ENCODE data around the gene TOMM70.

Gene TOMM70

DNA sequence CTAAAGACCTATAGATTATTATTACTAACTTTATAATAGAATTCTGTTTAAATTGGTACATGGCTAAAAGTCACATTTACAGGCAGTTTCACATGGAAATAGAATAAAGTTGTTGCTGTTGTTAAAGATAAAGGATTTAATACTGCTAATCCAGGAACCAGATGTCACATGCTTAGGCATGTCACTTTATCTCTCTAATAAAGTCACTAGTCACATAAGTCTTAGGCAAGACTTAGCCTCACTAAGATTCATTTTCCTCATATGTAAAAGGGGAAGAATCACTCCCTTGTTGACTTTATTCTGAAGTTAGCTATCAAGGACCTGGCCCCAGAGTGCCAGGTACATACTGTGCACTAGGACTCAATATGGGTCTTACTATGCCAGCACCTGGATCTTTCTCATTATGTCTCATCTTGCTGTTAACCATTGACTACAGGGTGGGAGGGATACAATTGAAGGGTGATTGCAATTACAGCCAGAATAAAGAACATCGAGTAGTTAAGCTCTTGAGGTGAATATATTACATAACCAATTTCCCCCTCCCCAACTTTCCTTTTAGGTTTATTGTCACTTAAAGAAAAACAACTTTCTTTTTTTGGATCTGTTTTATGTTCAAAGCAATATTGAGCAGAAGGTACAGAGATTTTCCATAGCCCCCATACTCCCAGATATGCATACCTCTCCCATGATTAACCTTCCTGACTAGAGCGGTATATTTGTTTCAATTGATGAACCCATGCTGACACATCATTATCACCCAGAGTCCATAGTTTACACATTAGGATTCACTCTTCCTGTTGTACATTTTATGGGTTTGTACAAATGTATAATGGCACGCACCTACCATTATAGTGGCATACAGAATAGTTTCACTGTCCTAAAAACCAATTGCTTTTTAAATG lies 37.1 kb upstream of the TOMM70 start:
- no peak for DNase-seq (ENCODE audit: insufficient read length, low spot score)
- FAIRE-seq, result no peak
- TF ChIP-seq, protein P1, sequence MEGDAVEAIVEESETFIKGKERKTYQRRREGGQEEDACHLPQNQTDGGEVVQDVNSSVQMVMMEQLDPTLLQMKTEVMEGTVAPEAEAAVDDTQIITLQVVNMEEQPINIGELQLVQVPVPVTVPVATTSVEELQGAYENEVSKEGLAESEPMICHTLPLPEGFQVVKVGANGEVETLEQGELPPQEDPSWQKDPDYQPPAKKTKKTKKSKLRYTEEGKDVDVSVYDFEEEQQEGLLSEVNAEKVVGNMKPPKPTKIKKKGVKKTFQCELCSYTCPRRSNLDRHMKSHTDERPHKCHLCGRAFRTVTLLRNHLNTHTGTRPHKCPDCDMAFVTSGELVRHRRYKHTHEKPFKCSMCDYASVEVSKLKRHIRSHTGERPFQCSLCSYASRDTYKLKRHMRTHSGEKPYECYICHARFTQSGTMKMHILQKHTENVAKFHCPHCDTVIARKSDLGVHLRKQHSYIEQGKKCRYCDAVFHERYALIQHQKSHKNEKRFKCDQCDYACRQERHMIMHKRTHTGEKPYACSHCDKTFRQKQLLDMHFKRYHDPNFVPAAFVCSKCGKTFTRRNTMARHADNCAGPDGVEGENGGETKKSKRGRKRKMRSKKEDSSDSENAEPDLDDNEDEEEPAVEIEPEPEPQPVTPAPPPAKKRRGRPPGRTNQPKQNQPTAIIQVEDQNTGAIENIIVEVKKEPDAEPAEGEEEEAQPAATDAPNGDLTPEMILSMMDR (IDR thresholded peaks at IDR 0.05; ENCODE audit: insufficient read depth, missing control alignments), result no peak

DNA sequence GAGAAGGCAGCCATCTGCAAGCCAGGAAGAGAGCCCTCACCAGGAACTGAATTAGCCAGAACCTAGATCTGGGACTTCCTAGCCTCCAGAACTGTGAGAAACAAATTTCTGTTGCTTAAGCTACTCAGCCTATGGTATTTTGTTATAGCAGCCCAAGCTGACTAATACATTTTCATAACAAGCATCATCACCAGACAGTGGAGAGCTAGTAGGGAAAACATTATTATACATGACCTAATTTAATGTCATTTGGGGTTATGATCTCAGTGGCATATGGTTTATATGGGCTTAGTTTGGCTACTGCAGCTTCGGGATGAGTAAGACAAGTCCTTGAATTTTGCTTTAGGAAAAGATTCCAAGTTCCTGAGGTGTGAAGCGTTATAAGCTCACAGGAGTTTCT lies 36.1 kb upstream of the TOMM70 start:
- TF ChIP-seq, protein P1 (IDR thresholded peaks at IDR 0.05; ENCODE audit: insufficient read depth, missing control alignments), result no peak
- FAIRE-seq (no peak), DNase-seq (ENCODE audit: insufficient read length, low spot score) (no peak)

- DNase-seq (ENCODE audit: insufficient read length, low spot score) (no peak), FAIRE-seq (no peak)
- TF ChIP-seq, protein P1 (IDR thresholded peaks at IDR 0.05; ENCODE audit: insufficient read depth, missing control alignments), result no peak
Measured at GRCh38 chr3:100429187-100429716, 28.4 kb upstream of the TOMM70 start.

DNA sequence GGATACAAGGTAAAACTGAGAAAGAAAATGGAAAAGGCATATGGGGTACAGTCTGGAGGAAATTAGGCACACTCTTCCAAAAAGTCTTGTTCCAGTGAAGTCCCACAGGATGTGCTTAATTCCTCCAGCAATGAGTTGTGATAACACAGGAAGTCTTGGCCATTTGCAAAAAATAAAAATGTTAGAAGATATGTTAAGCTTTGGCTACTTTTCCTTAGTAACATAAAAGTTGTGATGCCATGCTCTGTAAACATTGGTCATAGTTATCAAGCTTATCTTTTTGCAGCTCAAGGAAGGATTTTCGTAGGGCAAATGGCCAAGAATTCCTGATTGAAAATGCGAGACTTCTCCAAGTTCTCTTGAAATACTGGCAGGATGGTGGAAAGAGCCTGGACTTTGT lies 26.8 kb upstream of the TOMM70 start:
- no peak for DNase-seq (ENCODE audit: insufficient read length, low spot score)
- TF ChIP-seq, protein P1 (IDR thresholded peaks at IDR 0.05; ENCODE audit: insufficient read depth, missing control alignments), result no peak
- no peak for FAIRE-seq

DNA sequence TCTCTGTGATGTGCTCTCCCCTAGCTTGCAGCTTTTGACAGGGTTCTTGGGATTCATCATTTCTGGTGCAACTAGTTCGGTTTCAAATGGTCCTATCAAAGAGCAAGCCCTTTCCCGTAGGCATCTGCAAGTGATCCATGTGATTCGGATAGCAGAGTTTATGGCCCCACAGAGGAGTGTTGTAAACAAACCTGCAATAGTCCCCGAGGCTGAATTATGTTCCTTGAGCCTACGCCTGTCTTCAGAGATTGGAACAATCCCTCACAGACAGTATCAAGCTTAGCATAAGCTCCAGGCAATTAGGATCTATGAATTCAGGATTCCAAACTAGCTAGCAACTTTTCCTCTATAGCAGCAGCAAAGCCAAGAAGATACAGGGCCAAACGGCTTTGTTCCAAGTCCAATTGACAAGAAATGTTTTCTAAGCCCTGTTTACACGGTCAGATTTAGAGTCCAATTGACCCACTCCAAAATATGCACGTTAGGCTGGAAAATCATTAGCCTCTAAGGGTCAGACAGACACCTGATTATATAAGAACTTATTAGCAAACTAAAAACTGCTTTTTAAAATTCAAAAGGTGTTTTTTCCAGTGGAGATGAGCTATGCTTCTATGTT lies 25.3 kb upstream of the TOMM70 start:
- TF ChIP-seq, protein P1 (IDR thresholded peaks at IDR 0.05; ENCODE audit: insufficient read depth, missing control alignments), result no peak
- DNase-seq (ENCODE audit: insufficient read length, low spot score) (no peak), FAIRE-seq (no peak)

DNA sequence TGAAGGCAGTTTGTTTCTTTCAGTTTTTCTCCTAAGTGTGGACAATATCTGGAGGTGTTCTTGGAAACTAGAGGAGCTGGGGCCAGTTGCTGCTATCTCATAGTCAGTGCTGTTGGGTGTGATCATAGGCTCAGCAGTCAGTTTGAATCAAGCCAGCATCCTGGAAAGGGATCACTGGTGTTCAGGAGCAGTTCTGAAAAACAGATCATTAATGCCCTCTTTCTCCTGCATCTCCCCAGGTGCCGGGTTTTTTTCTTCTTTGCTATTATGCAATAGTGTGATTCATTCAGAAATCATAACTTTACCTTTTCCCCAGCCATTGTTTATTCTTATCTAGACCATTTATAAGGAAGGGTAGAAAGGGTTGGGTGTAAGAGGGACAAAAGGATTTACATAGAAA lies 24.4 kb upstream of the TOMM70 start:
- no peak for DNase-seq (ENCODE audit: insufficient read length, low spot score)
- no peak for FAIRE-seq
- TF ChIP-seq, protein P1 (IDR thresholded peaks at IDR 0.05; ENCODE audit: insufficient read depth, missing control alignments), result no peak
